Neuronal stem cell (in vitro differentiated cells): Measurements from ENCODE around the gene THAP2. TPM values are rescaled to one million over a fixed set of nuclear protein-coding genes. Genes with fewer than 3 reads are reported as not detected.

Experiments used
- DNase-seq: peaks from one replicate; pipeline ENCODE4 v3.0.0-alpha.2; 2013; ENCODE audit warnings: low spot score
- H2AFZ ChIP-seq: one replicate; pipeline ENCODE4 v1.6.1; 2013; ENCODE audit warnings: mild to moderate bottlenecking, low read length, inconsistent platforms
- H2AK5ac ChIP-seq: 2 replicates; pipeline ENCODE4 v1.6.1; 2013; ENCODE audit warnings: low read depth, mild to moderate bottlenecking, inconsistent platforms, low read length, moderate library complexity, mixed read lengths
- H2BK120ac ChIP-seq: 2 replicates; pipeline ENCODE4 v1.6.1; 2013; ENCODE audit warnings: low read depth, mild to moderate bottlenecking, inconsistent platforms, low read length, moderate library complexity, mixed read lengths
- H2BK12ac ChIP-seq: one replicate; pipeline ENCODE4 v1.6.1; 2013; ENCODE audit warnings: low read length, inconsistent platforms
- H2BK15ac ChIP-seq: 2 replicates; pipeline ENCODE4 v1.6.1; 2013; ENCODE audit warnings: mild to moderate bottlenecking, low read length, inconsistent platforms, mixed read lengths
- H2BK5ac ChIP-seq: one replicate; pipeline ENCODE4 v1.6.1; 2013; ENCODE audit warnings: inconsistent platforms, mild to moderate bottlenecking, low read length, moderate library complexity
- H3K14ac ChIP-seq: one replicate; pipeline ENCODE4 v1.6.1; 2013; ENCODE audit warnings: low read length, inconsistent platforms
- H3K18ac ChIP-seq: 2 replicates; pipeline ENCODE4 v1.6.1; 2013; ENCODE audit warnings: low read length, inconsistent platforms
- H3K23ac ChIP-seq: 2 replicates; pipeline ENCODE4 v1.6.1; 2013; ENCODE audit warnings: low read depth, mild to moderate bottlenecking, mixed read lengths, low read length, inconsistent platforms; ENCODE audit not compliant: poor library complexity
- H3K27ac ChIP-seq: replicated peaks from 3 replicates; pipeline ENCODE4 v1.5.1; 2013; ENCODE audit warnings: low read length, inconsistent platforms
- H3K27me3 ChIP-seq, 3 experiments: 2 replicates each; pipeline ENCODE4 v1.6.1; 2013; ENCODE audit warnings: low read length in 3 of 3, mild to moderate bottlenecking in 2 of 3, inconsistent platforms in 1 of 3, low read depth in 1 of 3, mixed read lengths in 1 of 3, moderate library complexity in 1 of 3; ENCODE audit not compliant: control insufficient read depth in 3 of 3, insufficient read depth in 3 of 3
- H3K36me3 ChIP-seq, 2 donors: replicated peaks in 1 of 2; 2 replicates each; pipeline ENCODE4 v1.6.1; 2013; ENCODE audit warnings: low read length in 2 of 2; ENCODE audit not compliant: control insufficient read depth in 2 of 2, insufficient read depth in 2 of 2
- H3K4ac ChIP-seq: 2 replicates; pipeline ENCODE4 v1.6.1; 2013; ENCODE audit warnings: inconsistent platforms, mild to moderate bottlenecking, low read length, moderate library complexity
- H3K4me1 ChIP-seq, 2 donors: 1 replicate in 1 of 2; 2 replicates in 1 of 2; pipeline ENCODE4 v1.6.1; 2013; ENCODE audit warnings: low read length in 2 of 2, low read depth in 1 of 2; ENCODE audit not compliant: control insufficient read depth in 2 of 2, insufficient read depth in 1 of 2
- H3K4me2 ChIP-seq: one replicate; pipeline ENCODE4 v1.6.1; 2013; ENCODE audit warnings: mild to moderate bottlenecking, low read length, inconsistent platforms; ENCODE audit not compliant: insufficient read depth, poor library complexity, severe bottlenecking
- H3K4me3 ChIP-seq, 2 donors: 2 replicates each; pipeline ENCODE4 v1.5.1; 2013; ENCODE audit warnings: low read length in 2 of 2, mild to moderate bottlenecking in 2 of 2, inconsistent platforms in 1 of 2, moderate library complexity in 1 of 2
- H3K79me1 ChIP-seq: one replicate; pipeline ENCODE4 v1.6.1; 2013; ENCODE audit warnings: low read depth, mild to moderate bottlenecking, inconsistent platforms, low read length, moderate library complexity
- H3K9ac ChIP-seq: one replicate; pipeline ENCODE4 v1.6.1; 2013; ENCODE audit warnings: mild to moderate bottlenecking, low read depth, low read length, inconsistent platforms; ENCODE audit not compliant: poor library complexity
- H3K9me3 ChIP-seq, 2 donors: replicated peaks in 1 of 2; 2 replicates each; pipeline versions ENCODE3 to v1.6.1; 2013; ENCODE audit warnings: low read length in 2 of 2, mild to moderate bottlenecking in 2 of 2, inconsistent platforms in 1 of 2, low read depth in 1 of 2, mixed read lengths in 1 of 2, moderate library complexity in 1 of 2; ENCODE audit not compliant: control insufficient read depth in 2 of 2, insufficient read depth in 1 of 2
- H4K8ac ChIP-seq: one replicate; pipeline ENCODE4 v1.6.1; 2013; ENCODE audit warnings: low read depth, mild to moderate bottlenecking, inconsistent platforms, low read length, moderate library complexity
- H4K91ac ChIP-seq: one replicate; pipeline ENCODE4 v1.6.1; 2013; ENCODE audit warnings: low read length, low read depth, mild to moderate bottlenecking, inconsistent platforms; ENCODE audit not compliant: poor library complexity
- WGBS, 2 donors: extraction: QIAGEN DNeasy Blood & Tissue Kit; methylation state at CpG; one replicate each; pipeline ENCODE4 v1.1.7; 2013; ENCODE audit warnings: missing lambda C conversion rate in 2 of 2, mixed read lengths in 1 of 2; ENCODE audit not compliant: insufficient read length in 2 of 2, insufficient replicate concordance in 1 of 2; ENCODE audit errors: extremely low coverage in 2 of 2; 5-methylcytosine and 5-hydroxymethylcytosine counted together
- small RNA-seq: library from polyadenylated mRNA; stranded (forward); fragments of <200 nt; extraction: miRNeasy Mini kit (QIAGEN cat#:217004); gene quantifications from one replicate; pipeline ENCODE3, GENCODE V24; 2013; ENCODE audit not compliant: insufficient read depth

The THAP2 gene

GRCh38 chr12:71726548-71726947, 62.4 kb downstream of the THAP2 start:
- WGBS, 2 donors: no CpG with 5 or more reads among the region's 2 CpGs
- no peak overlapping the region for H2BK15ac ChIP-seq
- no peaks in the 10 kb centered on the region for H3K4me1 ChIP-seq
- no peak overlapping the region for H2AFZ ChIP-seq
- DNase-seq: no peak
- no peak overlapping the region for H3K14ac ChIP-seq
- H3K36me3 ChIP-seq: no peaks in the 10 kb centered on the region
- H4K91ac ChIP-seq: no peak overlapping the region
- H2BK12ac ChIP-seq: no peak overlapping the region
- H2BK5ac ChIP-seq: no peak overlapping the region
- H2AK5ac ChIP-seq: no peak overlapping the region
- H3K9ac ChIP-seq: no peak overlapping the region
- no peak overlapping the region for H3K4ac ChIP-seq
- no peaks in the 10 kb centered on the region for H3K9me3 ChIP-seq
- H3K18ac ChIP-seq: no peak overlapping the region
- no peaks in the 10 kb centered on the region for H3K79me1 ChIP-seq
- H2BK120ac ChIP-seq: no peak overlapping the region
- H3K27me3 ChIP-seq: no peaks in the 10 kb centered on the region
- no peak overlapping the region for H3K4me3 ChIP-seq
- H3K23ac ChIP-seq: no peak overlapping the region
- no peak overlapping the region for H3K4me2 ChIP-seq
- no peak overlapping the region for H3K27ac ChIP-seq
- no peak overlapping the region for H4K8ac ChIP-seq

GRCh38 chr12:71727958-71728357, 63.9 kb downstream of the THAP2 start:
- WGBS, 2 donors: no CpG with 5 or more reads among the region's 5 CpGs

More at GRCh38 chr12:71727958-71728357, 63.9 kb downstream of the THAP2 start:
- no peak for DNase-seq
- no peak overlapping the region for H4K91ac ChIP-seq
- no peak overlapping the region for H3K4me2 ChIP-seq
- H2AK5ac ChIP-seq: no peak overlapping the region
- no peaks in the 10 kb centered on the region for H3K36me3 ChIP-seq
- H2BK15ac ChIP-seq: no peak overlapping the region
- H3K23ac ChIP-seq: no peak overlapping the region
- H2AFZ ChIP-seq: no peak overlapping the region
- no peaks in the 10 kb centered on the region for H3K9me3 ChIP-seq
- no peak overlapping the region for H4K8ac ChIP-seq
- H3K4ac ChIP-seq: no peak overlapping the region
- no peaks in the 10 kb centered on the region for H3K27me3 ChIP-seq
- H3K27ac ChIP-seq: no peak overlapping the region
- H2BK120ac ChIP-seq: no peak overlapping the region
- H2BK5ac ChIP-seq: no peak overlapping the region
- no peaks in the 10 kb centered on the region for H3K79me1 ChIP-seq
- H3K14ac ChIP-seq: no peak overlapping the region
- no peak overlapping the region for H3K9ac ChIP-seq
- no peaks in the 10 kb centered on the region for H3K4me1 ChIP-seq
- H2BK12ac ChIP-seq: no peak overlapping the region
- no peak overlapping the region for H3K18ac ChIP-seq
- no peak overlapping the region for H3K4me3 ChIP-seq

Small RNA genes lying within 50 kb of the gene (small RNA-seq; reads per million reads assigned to genes)
- not detected for gene RF00560
